Measurements from ENCODE around the gene SGCD.
A peak's percentile ranks its signal among the peaks of the same experiment; 100 is the strongest.

SGCD gene

DNA sequence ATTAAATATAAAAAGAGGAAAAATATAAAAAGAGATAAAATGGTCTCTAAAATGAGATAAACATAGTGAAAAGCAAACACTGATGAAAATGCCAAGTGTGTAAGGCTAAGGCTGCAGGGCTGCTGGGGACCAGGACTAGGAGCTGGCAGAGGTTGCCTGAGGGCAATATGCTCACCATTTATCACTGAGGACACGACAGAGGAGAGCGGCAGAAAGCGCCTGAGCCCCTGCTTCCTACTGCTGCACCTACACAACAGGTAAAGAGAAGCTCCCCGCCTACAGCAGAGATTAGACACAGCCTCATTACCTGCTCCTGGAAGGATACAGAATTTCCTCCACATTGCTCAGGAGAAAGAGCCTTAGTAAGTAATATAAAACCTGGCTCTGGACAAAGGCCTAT, 452.5 kb downstream of the SGCD start:
- no peak for DNase-seq (ENCODE audit: low spot score)

GRCh38 chr5:156783092-156783491, 456.1 kb downstream of the SGCD start:
- DNase-seq (ENCODE audit: low spot score): no peak

GRCh38 chr5:156794687-156795086, 467.7 kb downstream of the SGCD start:
- no peak for DNase-seq (ENCODE audit: low spot score)

DNA sequence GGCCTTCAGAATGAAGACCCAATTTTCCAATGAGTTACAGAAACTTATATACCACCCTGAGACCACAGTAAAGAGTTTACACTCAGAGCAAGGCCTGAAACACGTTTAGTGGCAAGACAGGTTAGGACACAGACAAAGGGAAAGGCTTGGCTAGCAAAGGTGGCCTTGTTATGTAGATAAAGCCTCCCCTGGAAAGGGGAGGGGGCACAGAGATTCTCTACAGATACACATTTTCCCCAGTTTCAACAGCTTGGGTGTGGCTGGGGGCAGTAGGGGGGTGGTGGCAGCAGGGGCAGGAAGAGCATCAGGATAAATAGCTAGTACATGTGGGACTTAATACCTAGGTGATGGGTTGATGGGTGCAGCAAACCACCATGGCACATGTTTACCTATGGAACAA, 471.2 kb downstream of the SGCD start:
- DNase-seq (ENCODE audit: low spot score): no peak

DNA sequence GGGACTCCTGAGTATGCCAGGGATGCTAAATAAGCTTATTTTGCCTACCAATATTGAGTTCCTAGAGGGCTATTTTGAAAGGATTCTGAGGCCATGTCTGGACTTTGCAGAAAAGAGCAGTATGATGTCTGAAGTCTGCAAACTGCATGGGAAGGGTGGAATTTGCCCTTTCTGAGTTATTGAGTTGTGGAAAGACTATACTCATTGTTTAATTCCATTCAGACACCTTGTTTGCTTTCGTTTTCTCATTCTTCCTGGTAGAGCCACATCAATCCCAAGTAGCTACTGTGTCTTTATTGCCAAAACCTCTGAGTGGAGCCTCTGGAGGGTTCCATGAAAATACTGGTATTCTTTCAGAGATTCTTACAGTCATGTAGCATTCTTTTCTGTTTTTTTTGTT, 472.2 kb downstream of the SGCD start:
- DNase-seq (ENCODE audit: low spot score): no peak

GRCh38 chr5:156800929-156801328, 474.0 kb downstream of the SGCD start:
- no peak for DNase-seq (ENCODE audit: low spot score)

DNA sequence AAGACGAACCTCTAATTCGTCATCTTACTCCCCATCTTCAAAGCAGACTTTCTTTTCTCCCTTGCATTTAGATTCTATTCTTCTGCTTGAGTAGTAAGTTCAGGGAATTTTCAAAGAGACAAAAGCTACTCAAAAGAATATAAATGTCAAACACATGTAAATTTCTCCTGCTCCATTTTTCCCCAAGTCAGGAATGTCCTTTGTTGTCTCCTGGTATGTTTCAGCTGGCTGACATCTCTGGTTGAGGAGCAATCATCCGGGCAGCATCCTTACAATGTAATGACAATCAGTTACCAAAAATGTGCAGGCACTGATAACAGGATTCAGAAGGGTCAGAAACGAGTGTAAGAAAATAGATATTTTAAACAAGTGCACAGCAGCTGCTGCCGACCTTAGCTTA, 475.5 kb downstream of the SGCD start:
- no peak for DNase-seq (ENCODE audit: low spot score)

- no peak for DNase-seq (ENCODE audit: low spot score)
These were observed 476.4 kb downstream of the SGCD start for GRCh38 chr5:156803404-156803803.

DNA sequence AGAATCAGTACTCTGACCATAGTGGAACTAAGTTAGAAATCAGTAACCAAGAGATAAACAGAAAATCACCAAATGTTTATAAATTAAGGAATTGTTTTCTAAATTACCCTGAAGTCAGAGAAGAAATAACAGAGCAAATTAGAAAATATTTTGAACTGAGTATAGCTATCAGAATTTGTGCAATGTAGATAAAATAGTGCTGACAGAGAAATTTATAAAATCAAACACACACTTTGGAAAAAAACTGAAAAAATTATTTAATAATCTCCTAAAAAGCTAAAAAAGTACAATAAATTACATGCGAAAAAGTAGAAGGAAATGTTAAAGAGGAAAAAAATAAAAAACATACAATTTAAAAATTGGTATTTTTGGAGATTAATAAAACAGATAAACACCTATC, 486.0 kb downstream of the SGCD start:
- no peak for DNase-seq (ENCODE audit: low spot score)

DNA sequence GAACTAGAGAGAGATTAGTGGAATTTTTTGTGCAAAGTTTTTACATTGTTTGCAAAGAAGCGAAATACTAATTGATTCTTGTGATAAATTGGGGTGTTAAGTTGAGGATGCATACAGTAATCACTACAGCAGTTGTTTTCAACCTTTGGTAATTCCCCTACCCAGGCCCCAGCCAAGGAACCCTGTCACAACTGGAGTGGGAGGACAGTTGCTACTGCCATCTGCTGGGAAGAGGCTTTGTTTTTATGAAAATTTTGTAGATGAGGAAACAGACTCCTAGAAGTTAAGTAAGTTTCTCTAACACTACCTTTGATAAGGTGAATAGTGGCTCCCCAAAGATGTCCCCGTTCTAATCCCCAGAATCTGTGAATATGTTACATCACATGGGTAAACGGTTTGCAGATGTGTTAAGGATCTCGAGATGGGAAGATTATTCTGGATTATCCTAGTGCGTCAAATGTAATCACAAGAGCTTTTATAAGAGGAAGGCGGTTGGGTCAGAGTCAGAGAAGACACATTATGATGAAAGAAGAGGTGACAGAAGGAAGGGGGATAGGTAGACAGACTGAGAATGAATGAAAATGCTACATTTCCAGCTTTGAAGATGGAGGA, 489.1 kb downstream of the SGCD start:
- DNase-seq (ENCODE audit: low spot score): peak; percentile 42
